HG03442 (cell line): Measurements from ENCODE around the gene WDR17.

Experiments used
- ATAC-seq: cut with Tn5 transposase; IDR thresholded peaks from one replicate; pipeline ENCODE4 v1.9.1; 2021; ENCODE audit warnings: mild to moderate bottlenecking, moderate library complexity; ENCODE audit not compliant: unreplicated experiment

WDR17 gene

GRCh38 chr4:176065435-176066291, at the start of gene WDR17:
Gene WDR17 (plus strand): TSS chr4:176065841. CDS start chr4:176111581, 45,740 bp downstream.
- peak; percentile 100 for ATAC-seq

- ATAC-seq, result no peak
These were observed 49.0 kb upstream of the WDR17 start for GRCh38 chr4:176016601-176017000.

- ATAC-seq, result no peak
These were observed 45.1 kb upstream of the WDR17 start for GRCh38 chr4:176020481-176021085.

GRCh38 chr4:176030391-176030790, 35.2 kb upstream of the WDR17 start:
- ATAC-seq, result no peak

GRCh38 chr4:176031922-176032321, 33.7 kb upstream of the WDR17 start:
- no peak for ATAC-seq

GRCh38 chr4:176032454-176032853, 33.2 kb upstream of the WDR17 start:
- ATAC-seq, result no peak

GRCh38 chr4:176034499-176034898, 31.1 kb upstream of the WDR17 start:
- no peak for ATAC-seq

GRCh38 chr4:176034936-176035335, 30.7 kb upstream of the WDR17 start:
- ATAC-seq, result no peak

GRCh38 chr4:176036585-176037205, 28.9 kb upstream of the WDR17 start:
- ATAC-seq, result peak; percentile 80

- ATAC-seq, result no peak
These were observed 26.9 kb upstream of the WDR17 start for GRCh38 chr4:176038789-176039188.

- no peak for ATAC-seq
These were observed 23.4 kb upstream of the WDR17 start for GRCh38 chr4:176042195-176042594.

- ATAC-seq, result no peak
These were observed 21.6 kb upstream of the WDR17 start for GRCh38 chr4:176043838-176044588.

GRCh38 chr4:176044589-176044951, 21.1 kb upstream of the WDR17 start:
- ATAC-seq, result no peak

GRCh38 chr4:176048631-176049030, 17.0 kb upstream of the WDR17 start:
- ATAC-seq, result no peak

GRCh38 chr4:176052744-176053143, 12.9 kb upstream of the WDR17 start:
- peak; percentile 98 for ATAC-seq

GRCh38 chr4:176053785-176054184, 11.9 kb upstream of the WDR17 start:
- no peak for ATAC-seq

GRCh38 chr4:176054942-176055341, 10.7 kb upstream of the WDR17 start:
- ATAC-seq, result no peak

GRCh38 chr4:176063718-176064117, 1.9 kb upstream of the WDR17 start:
- no peak for ATAC-seq

- ATAC-seq, result no peak
These were observed 1.1 kb upstream of the WDR17 start for GRCh38 chr4:176064539-176064938.

GRCh38 chr4:176066757-176067156, 1.1 kb downstream of the WDR17 start:
- ATAC-seq, result no peak

GRCh38 chr4:176077561-176077960, 11.9 kb downstream of the WDR17 start:
- no peak for ATAC-seq
